Esophagus muscularis mucosa (tissue), 3 donors: ENCODE measurements around the gene MT1E.

Source experiments
- CTCF ChIP-seq, 3 experiments: fragments of 200-600 bp in 2 of 3; fragments of 450-650 bp in 1 of 3; sonication (generic) in 2 of 3; IDR thresholded peaks; one replicate each; pipeline ENCODE4 v1.5.1; 2017 to 2019; ENCODE audit warnings: antibody characterized with exemption in 3 of 3, mild to moderate bottlenecking in 2 of 3, moderate library complexity in 1 of 3
- POLR2A ChIP-seq: fragments of 450-650 bp; IDR thresholded peaks from one replicate; pipeline ENCODE4 v1.6.1; 2017; ENCODE audit warnings: antibody characterized with exemption, moderate library complexity, mild to moderate bottlenecking, low read depth

GRCh38 chr16:56669005-56669839, 43.6 kb downstream of the MT1E start, which contains the start of gene MT1H:
- TF ChIP-seq POLR2A (no peak), CTCF (IDR thresholded peaks at IDR 0.05) (no peak)
